HCT116 (cell line): ENCODE measurements around the gene SRCAP. TPM values are rescaled to one million over a fixed set of nuclear protein-coding genes. Genes with fewer than 3 reads are reported as not detected.

Experiments used
- ATAC-seq: fragments of 200-7000 bp; cut with Tn5 transposase; 2 replicates; pipeline ENCODE4 v1.9.1; 2020; ENCODE audit warnings: mild to moderate bottlenecking, moderate library complexity
- BruUV-seq: library from RNA; stranded (reverse); fragments of 400-500 nt; replicated peaks from 2 replicates; lab custom pipeline; 2021; lab: Mats Ljungman, UMichigan
- CTCF ChIA-PET: fragments of 300-600 bp; sonication (Branson Sonifier 250); formaldehyde crosslinking; loops from one replicate; lab custom pipeline; 2021; ENCODE audit warnings: antibody characterized with exemption; lab: Charles Lee
- POLR2A ChIA-PET: fragments of 300-600, 350-600 bp; sonication (Branson Sonifier 250); formaldehyde crosslinking; loops from one replicate; lab custom pipeline; 2021; ENCODE audit warnings: antibody characterized with exemption; lab: Charles Lee
- RAD21 ChIA-PET, 2 experiments: fragments of 300-600 bp; sonication (Branson Sonifier 250); formaldehyde crosslinking; loops; one replicate each; lab custom pipeline; 2023; ENCODE audit warnings: low total read pairs in 2 of 2; ENCODE audit not compliant: uncharacterized antibody in 2 of 2, unreplicated experiment in 2 of 2, low non-redundant PET in 1 of 2; lab: Charles Lee
- DNase-seq: peaks from one replicate; pipeline ENCODE4 v3.0.0-alpha.2; 2010; ENCODE audit warnings: low read depth, low spot score
- H2AFZ ChIP-seq: fragments of 200-600 bp; shearing (Covaris generic), sonication (generic); 2 replicates; pipeline ENCODE4 v1.6.1; 2017; ENCODE audit warnings: low read depth, mixed run types, mixed read lengths, antibody characterized with exemption, low read length; ENCODE audit not compliant: poor library complexity, severe bottlenecking
- H3K27ac ChIP-seq: 2 replicates; pipeline ENCODE4 v1.5.1; 2012; ENCODE audit warnings: low read depth, low read length
- H3K27me3 ChIP-seq: fragments of 200-600 bp; sonication (generic); 2 replicates; pipeline ENCODE4 v1.6.1; 2016; ENCODE audit warnings: mixed run types, low read length, mixed read lengths; ENCODE audit not compliant: insufficient read depth
- H3K36me3 ChIP-seq, 2 experiments: fragments of 200-500 bp in 1 of 2; fragments of 200-600 bp in 1 of 2; sonication (Bioruptor generic) in 1 of 2; sonication (generic) in 1 of 2; 2 replicates each; pipeline versions ENCODE4 v1.5.1 to v1.6.1; 2014 to 2016; ENCODE audit warnings: low read length in 2 of 2, inconsistent platforms in 1 of 2, mixed read lengths in 1 of 2, mixed run types in 1 of 2; ENCODE audit not compliant: insufficient read depth in 2 of 2, control insufficient read depth in 1 of 2
- H3K4me1 ChIP-seq, 2 experiments: fragments of 200-600 bp in 1 of 2; sonication (generic) in 1 of 2; 2 replicates each; pipeline versions ENCODE4 v1.5.1 to v1.6.1; 2012 to 2017; ENCODE audit warnings: low read length in 2 of 2, inconsistent platforms in 1 of 2, mild to moderate bottlenecking in 1 of 2, mixed read lengths in 1 of 2, mixed run types in 1 of 2, moderate library complexity in 1 of 2; ENCODE audit not compliant: insufficient read depth in 2 of 2, control insufficient read depth in 1 of 2
- H3K4me2 ChIP-seq: fragments of 200-600 bp; sonication (generic); 2 replicates; pipeline ENCODE4 v1.6.1; 2017; ENCODE audit warnings: mixed run types, low read length, mixed read lengths
- H3K4me3 ChIP-seq, 2 experiments: fragments of 200-600 bp in 1 of 2; sonication (generic) in 1 of 2; replicated peaks in 1 of 2; 2 replicates each; pipeline ENCODE4 v1.5.1; 2011 to 2016; ENCODE audit warnings: low read length in 2 of 2, control low read depth in 1 of 2, low read depth in 1 of 2, mild to moderate bottlenecking in 1 of 2, mixed read lengths in 1 of 2, mixed run types in 1 of 2
- H3K79me2 ChIP-seq: fragments of 200-600 bp; sonication (generic); 2 replicates; pipeline ENCODE4 v1.6.1; 2017; ENCODE audit warnings: mild to moderate bottlenecking, mixed run types, low read length, moderate library complexity, mixed read lengths; ENCODE audit not compliant: insufficient read depth
- H3K9ac ChIP-seq: fragments of 200-600 bp; sonication (generic); 2 replicates; pipeline ENCODE4 v1.6.1; 2016; ENCODE audit warnings: low read length, mixed read lengths
- H3K9me2 ChIP-seq: fragments of 200-600 bp; sonication (generic), shearing (Covaris generic); 2 replicates; pipeline ENCODE4 v1.6.1; 2017; ENCODE audit warnings: mixed run types, mild to moderate bottlenecking, moderate library complexity; ENCODE audit not compliant: insufficient read depth
- H3K9me3 ChIP-seq, 2 experiments: fragments of 200-500 bp in 1 of 2; fragments of 200-600 bp in 1 of 2; sonication (Bioruptor generic) in 1 of 2; sonication (generic) in 1 of 2; 2 replicates each; pipeline ENCODE4 v1.6.1; 2014 to 2017; ENCODE audit warnings: low read length in 2 of 2, mixed read lengths in 2 of 2, inconsistent platforms in 1 of 2, low read depth in 1 of 2, mild to moderate bottlenecking in 1 of 2, mixed run types in 1 of 2, moderate library complexity in 1 of 2; ENCODE audit not compliant: control insufficient read depth in 1 of 2, insufficient read depth in 1 of 2
- H4K20me1 ChIP-seq: fragments of 200-600 bp; sonication (generic), shearing (Covaris generic); 2 replicates; pipeline ENCODE4 v1.6.1; 2017; ENCODE audit warnings: mixed run types, mild to moderate bottlenecking, moderate library complexity; ENCODE audit not compliant: insufficient read depth
- CEBPB ChIP-seq: IDR thresholded peaks from 2 replicates; pipeline ENCODE4 v1.6.1; 2012; ENCODE audit warnings: low read depth
- EGR1 ChIP-seq: IDR thresholded peaks from 2 replicates; pipeline ENCODE4 v1.6.1; 2012; ENCODE audit warnings: low read depth
- EZH2 ChIP-seq: fragments of 200-600 bp; sonication (generic); IDR thresholded peaks from 2 replicates; pipeline ENCODE4 v1.6.1; 2017; ENCODE audit warnings: antibody characterized with exemption, mixed run types
- RAD21 ChIP-seq: IDR thresholded peaks from 2 replicates; pipeline ENCODE4 v1.6.1; 2012; ENCODE audit warnings: low read depth, mild to moderate bottlenecking
- SIN3A ChIP-seq: IDR thresholded peaks from 2 replicates; pipeline ENCODE4 v1.6.1; 2012; ENCODE audit warnings: low read depth
- TCF7L2 ChIP-seq: IDR thresholded peaks from 2 replicates; pipeline ENCODE4 v1.7.0; 2011; ENCODE audit warnings: borderline replicate concordance, inconsistent platforms; ENCODE audit not compliant: insufficient read depth, insufficient read length; ENCODE audit errors: extremely low read depth
- ZNF274 ChIP-seq: fragments of 200-500 bp; sonication (Bioruptor generic); IDR thresholded peaks from 2 replicates; pipeline ENCODE4 v1.6.1; 2014; ENCODE audit warnings: mild to moderate bottlenecking, low read depth, low read length, inconsistent platforms
- intact Hi-C: fragments of 100-400 bp; cut with micrococcal nuclease; formaldehyde crosslinking; loops from 2 replicates; pipeline ENCODE4 v1.10.0; 2022
- total RNA-seq: library from RNA; stranded (reverse); gene quantifications from one replicate; pipeline ENCODE4 v1.2.1, GENCODE V29; 2021; ENCODE audit not compliant: unreplicated experiment

SRCAP gene
- total RNA-seq, 1 experiment from 2014 or later: 59.6 TPM

GRCh38 chr16:30703971-30704370 is 5.0 kb downstream of the SRCAP start:
- no peaks in the 10 kb centered on the region for H3K9me3 ChIP-seq
- H3K36me3 ChIP-seq: peaks cover 56 to 69% of the 10 kb centered on the region in 2 experiments
- no TSS peak for BruUV-seq
- no peak for TF ChIP-seq TCF7L2
- no peak overlapping the region for H3K9ac ChIP-seq
- no peak overlapping the region for H2AFZ ChIP-seq
- H4K20me1 ChIP-seq: no peaks in the 10 kb centered on the region
- ATAC-seq (no peak), DNase-seq (no peak)
- intact Hi-C loops: no loop called here
- RAD21 ChIA-PET: no interaction called here
- H3K79me2 ChIP-seq: peaks cover 82% of the 10 kb centered on the region
- no peak overlapping the region for H3K4me3 ChIP-seq
- H3K9me2 ChIP-seq: no peaks in the 10 kb centered on the region
- CTCF ChIA-PET: no interaction called here
- H3K4me2 ChIP-seq: no peak overlapping the region
- no peak overlapping the region for H3K27ac ChIP-seq
- peaks cover 8 to 13% of the 10 kb centered on the region in 2 experiments for H3K4me1 ChIP-seq
- POLR2A ChIA-PET: no interaction called here
- H3K27me3 ChIP-seq: no peaks in the 10 kb centered on the region

GRCh38 chr16:30706046-30706445 is 7.1 kb downstream of the SRCAP start:
- no TSS peak for BruUV-seq
- no peak overlapping the region for H3K4me2 ChIP-seq
- H3K36me3 ChIP-seq: peaks cover 71 to 79% of the 10 kb centered on the region in 2 experiments
- intact Hi-C loops: no loop called here
- DNase-seq (no peak), ATAC-seq (no peak)
- ChIA-PET CTCF (no interaction called here), RAD21 (no interaction called here), POLR2A (no interaction called here)
- no peaks in the 10 kb centered on the region for H3K27me3 ChIP-seq
- H4K20me1 ChIP-seq: no peaks in the 10 kb centered on the region
- TF ChIP-seq RAD21 (no peak), EZH2 (no peak), CEBPB (no peak), EGR1 (no peak), TCF7L2 (no peak), ZNF274 (no peak), SIN3A (no peak)
- no peak overlapping the region for H3K9ac ChIP-seq
- no peaks in the 10 kb centered on the region for H3K9me2 ChIP-seq
- H3K27ac ChIP-seq: no peak overlapping the region
- peaks cover 80% of the 10 kb centered on the region for H3K79me2 ChIP-seq
- no peak overlapping the region for H2AFZ ChIP-seq
- H3K4me3 ChIP-seq: no peak overlapping the region
- no peaks in the 10 kb centered on the region for H3K9me3 ChIP-seq
- no peaks in the 10 kb centered on the region for H3K4me1 ChIP-seq
